HepG2 (cell line): ENCODE measurements around the gene HLA-DPA1. TPM values are rescaled to one million over a fixed set of nuclear protein-coding genes. Genes with fewer than 3 reads are reported as not detected.

Experiments used
- ATAC-seq: fragments of 200-7000 bp; cut with Tn5 transposase; 3 replicates; pipeline ENCODE4 v1.9.1; 2020; ENCODE audit warnings: mild to moderate bottlenecking, moderate library complexity
- BruUV-seq: library from RNA; stranded (reverse); fragments of 400-500 nt; replicated peaks from 2 replicates; lab custom pipeline; 2021; lab: Mats Ljungman, UMichigan
- CTCF ChIA-PET: fragments of 300-600 bp; formaldehyde crosslinking; extraction: SDS; loops from one replicate; lab custom pipeline; 2021; ENCODE audit warnings: low total read pairs, inconsistent platforms, low intra/inter-chr PET ratio; lab: Yijun Ruan, JAX
- POLR2A ChIA-PET: fragments of 350-600 bp; sonication (Branson Sonifier 250); formaldehyde crosslinking; loops from one replicate; lab custom pipeline; 2020; ENCODE audit warnings: antibody characterized with exemption, inconsistent platforms; lab: Yijun Ruan, JAX
- DNase-seq: peaks from one replicate; pipeline ENCODE4 v3.0.0-alpha.2; 2015; ENCODE audit warnings: low spot score
- FAIRE-seq: peaks from 3 replicates; lab custom pipeline; 2011; peaks lifted over from hg19 to GRCh38; lab: Jason Lieb, UNC
- H2AFZ ChIP-seq: one replicate; pipeline ENCODE4 v1.6.1; 2011; ENCODE audit warnings: low read length, inconsistent platforms
- H3K27ac ChIP-seq: fragments of 300-600 bp; 3 replicates; pipeline ENCODE4 v1.8.0; 2011; ENCODE audit warnings: mixed run types, mild to moderate bottlenecking, mixed read lengths, low read length, inconsistent platforms; ENCODE audit not compliant: insufficient read depth; ENCODE audit errors: extremely low read length
- H3K27me3 ChIP-seq, 2 experiments: fragments of 200-600 bp in 1 of 2; 2 replicates in 1 of 2; 3 replicates in 1 of 2; pipeline versions ENCODE4 v1.6.0 to v1.8.0; 2011; ENCODE audit warnings: low read length in 2 of 2, mild to moderate bottlenecking in 2 of 2, moderate library complexity in 2 of 2, inconsistent platforms in 1 of 2; ENCODE audit not compliant: insufficient read depth in 2 of 2, control insufficient read depth in 1 of 2
- H3K36me3 ChIP-seq, 2 experiments: fragments of 200-600 bp in 1 of 2; replicated peaks in 1 of 2; 2 replicates in 1 of 2; 3 replicates in 1 of 2; pipeline versions ENCODE4 v1.5.1 to v1.8.0; 2011; ENCODE audit warnings: low read length in 2 of 2, inconsistent platforms in 1 of 2; ENCODE audit not compliant: insufficient read depth in 2 of 2, control insufficient read depth in 1 of 2
- H3K4me1 ChIP-seq: 2 replicates; pipeline ENCODE4 v1.5.1; 2012; ENCODE audit warnings: low read length, inconsistent platforms; ENCODE audit not compliant: insufficient read depth
- H3K4me2 ChIP-seq: 2 replicates; pipeline ENCODE4 v1.6.0; 2011; ENCODE audit warnings: low read depth, low read length, inconsistent platforms
- H3K4me3 ChIP-seq, 3 experiments: fragments of 200-600 bp in 1 of 3; sonication (generic), shearing (Covaris generic) in 1 of 3; replicated peaks in 1 of 3; 2 replicates each; pipeline ENCODE4 v1.5.1; 2011 to 2016; ENCODE audit warnings: low read length in 3 of 3, inconsistent platforms in 2 of 3, low read depth in 2 of 3, mild to moderate bottlenecking in 2 of 3, control low read depth in 1 of 3, mixed read lengths in 1 of 3; ENCODE audit not compliant: insufficient read depth in 1 of 3
- H3K79me2 ChIP-seq: one replicate; pipeline ENCODE4 v1.6.1; 2011; ENCODE audit warnings: low read length, inconsistent platforms; ENCODE audit not compliant: insufficient read depth
- H3K9ac ChIP-seq: 2 replicates; pipeline ENCODE4 v1.6.0; 2011; ENCODE audit warnings: mild to moderate bottlenecking, low read depth, low read length, inconsistent platforms; ENCODE audit not compliant: insufficient read depth
- H3K9me3 ChIP-seq: 2 replicates; pipeline ENCODE4 v1.5.1; 2012; ENCODE audit warnings: mild to moderate bottlenecking, low read length
- H4K20me1 ChIP-seq: 2 replicates; pipeline ENCODE4 v1.6.0; 2011; ENCODE audit warnings: inconsistent platforms, mild to moderate bottlenecking, low read length, moderate library complexity; ENCODE audit not compliant: insufficient read depth
- CHD4 ChIP-seq: fragments of 200-600 bp; sonication (generic); IDR thresholded peaks from 2 replicates; pipeline ENCODE4 v1.7.0; 2017; ENCODE audit warnings: mild to moderate bottlenecking, low read length, borderline replicate concordance
- FIP1L1 ChIP-seq: fragments of 200-400 bp; formaldehyde crosslinking; IDR thresholded peaks from 2 replicates; pipeline ENCODE4 v1.6.1; 2018; ENCODE audit warnings: low read depth, mild to moderate bottlenecking, low read length, moderate library complexity, borderline replicate concordance; ENCODE audit not compliant: insufficient read depth
- FOXC1 ChIP-seq: sonication (generic); formaldehyde crosslinking; IDR thresholded peaks from 2 replicates; pipeline ENCODE4 v1.8.0; 2022; ENCODE audit warnings: mild to moderate bottlenecking, missing genetic modification reagents, borderline replicate concordance
- HDAC1 ChIP-seq: sonication (generic); formaldehyde crosslinking; IDR thresholded peaks from 2 replicates; pipeline ENCODE4 v1.5.1; 2020; ENCODE audit warnings: mild to moderate bottlenecking, missing genetic modification reagents
- HOMEZ ChIP-seq: IDR thresholded peaks from 2 replicates; pipeline ENCODE4 v1.6.1; 2016; ENCODE audit warnings: low read depth
- IRX3 ChIP-seq: sonication (generic); formaldehyde crosslinking; IDR thresholded peaks from 2 replicates; pipeline ENCODE4 v1.8.1; 2023; ENCODE audit warnings: mild to moderate bottlenecking, low read depth, missing genetic modification reagents, borderline replicate concordance
- MYC ChIP-seq: sonication (generic); formaldehyde crosslinking; IDR thresholded peaks from 2 replicates; pipeline ENCODE4 v1.9.0; 2021; ENCODE audit warnings: missing genetic modification reagents, borderline replicate concordance
- PHF21A ChIP-seq: sonication (generic); formaldehyde crosslinking; IDR thresholded peaks from 2 replicates; pipeline ENCODE4 v1.5.0; 2020; ENCODE audit warnings: mild to moderate bottlenecking, missing genetic modification reagents
- SRSF4 ChIP-seq: fragments of 200-400 bp; formaldehyde crosslinking; IDR thresholded peaks from one replicate; pipeline ENCODE4 v1.6.1; 2018; ENCODE audit warnings: mild to moderate bottlenecking, low read depth, low read length, moderate library complexity; ENCODE audit not compliant: poor library complexity, severe bottlenecking
- TBX3 ChIP-seq: fragments of 450-650 bp; IDR thresholded peaks from 2 replicates; pipeline ENCODE4 v1.6.1; 2017; ENCODE audit warnings: antibody characterized with exemption, mild to moderate bottlenecking, inconsistent platforms, borderline replicate concordance
- WIZ ChIP-seq: sonication (generic); formaldehyde crosslinking; IDR thresholded peaks from 2 replicates; pipeline ENCODE4 v1.5.1; 2020; ENCODE audit warnings: mild to moderate bottlenecking, missing genetic modification reagents
- ZBTB7B ChIP-seq: sonication (generic); formaldehyde crosslinking; IDR thresholded peaks from 2 replicates; pipeline ENCODE4 v1.4.0; 2020; ENCODE audit warnings: missing genetic modification reagents
- ZGPAT ChIP-seq: IDR thresholded peaks from 2 replicates; pipeline ENCODE4 v1.6.1; 2016; ENCODE audit warnings: mild to moderate bottlenecking
- ZNF160 ChIP-seq: sonication (generic); formaldehyde crosslinking; IDR thresholded peaks from 2 replicates; pipeline ENCODE4 v1.8.0; 2022; ENCODE audit warnings: mild to moderate bottlenecking, inconsistent platforms, missing genetic modification reagents
- ZNF20 ChIP-seq: sonication (generic); formaldehyde crosslinking; IDR thresholded peaks from 2 replicates; pipeline ENCODE4 v1.4.0; 2020; ENCODE audit warnings: mild to moderate bottlenecking, moderate library complexity, missing genetic modification reagents
- ZNF296 ChIP-seq: sonication (generic); formaldehyde crosslinking; conservative IDR thresholded peaks from 2 replicates; pipeline ENCODE4 v1.5.0; 2020; ENCODE audit warnings: mild to moderate bottlenecking, missing genetic modification reagents
- ZNF543 ChIP-seq: sonication (generic); formaldehyde crosslinking; IDR thresholded peaks from 2 replicates; pipeline ENCODE4 v1.4.0; 2020; ENCODE audit warnings: mild to moderate bottlenecking, missing genetic modification reagents
- ZNF614 ChIP-seq: IDR thresholded peaks from 2 replicates; pipeline ENCODE4 v1.6.1; 2018; ENCODE audit warnings: missing biosample characterization, missing genetic modification reagents, inconsistent platforms, borderline replicate concordance
- WGBS: methylation state at CpG from one replicate; pipeline ENCODE4 v1.1.6; 2017; ENCODE audit warnings: low lambda C conversion rate; 5-methylcytosine and 5-hydroxymethylcytosine counted together
- in situ Hi-C: cut with HindIII; loops from 2 replicates; pipeline ENCODE4 v1.10.0; 2017; ENCODE audit warnings: low pct_unique_long_range_greater_than_20kb; ENCODE audit not compliant: extremely low pct_ligation_motif_present
- intact Hi-C: fragments of 100-400 bp; cut with micrococcal nuclease; formaldehyde crosslinking; loops from one replicate; pipeline ENCODE4 v1.10.0; 2022; ENCODE audit not compliant: unreplicated experiment
- polyA plus RNA-seq, 8 experiments: library from polyadenylated mRNA; depleted of rRNA in 3 of 8; stranded (reverse) in 7 of 8; unstranded in 1 of 8; fragments of >200 nt; fragmentation: Illumina TruSeq in 4 of 8; extraction: Trizol in 4 of 8; gene quantifications; 2 replicates each; pipeline versions ENCODE4 v1.2.1 to v1.2.3, GENCODE V29; 2011 to 2016; ENCODE audit warnings: low read depth in 4 of 8, missing spikeins in 1 of 8, mixed read lengths in 1 of 8; ENCODE audit not compliant: insufficient read depth in 1 of 8
- total RNA-seq, 5 experiments: library from RNA; depleted of rRNA; stranded (reverse); fragments of >200 nt; fragmentation: Illumina TruSeq; extraction: Trizol; gene quantifications; 2 replicates each; pipeline ENCODE4 v1.2.3, GENCODE V29; 2016; ENCODE audit warnings: low read depth in 1 of 5

HLA-DPA1 gene
- total and polyA plus RNA-seq, 2 of the 13 experiments (the other 11 are each of a cell fraction or from before 2014, with no cell fraction given): not detected

DNA sequence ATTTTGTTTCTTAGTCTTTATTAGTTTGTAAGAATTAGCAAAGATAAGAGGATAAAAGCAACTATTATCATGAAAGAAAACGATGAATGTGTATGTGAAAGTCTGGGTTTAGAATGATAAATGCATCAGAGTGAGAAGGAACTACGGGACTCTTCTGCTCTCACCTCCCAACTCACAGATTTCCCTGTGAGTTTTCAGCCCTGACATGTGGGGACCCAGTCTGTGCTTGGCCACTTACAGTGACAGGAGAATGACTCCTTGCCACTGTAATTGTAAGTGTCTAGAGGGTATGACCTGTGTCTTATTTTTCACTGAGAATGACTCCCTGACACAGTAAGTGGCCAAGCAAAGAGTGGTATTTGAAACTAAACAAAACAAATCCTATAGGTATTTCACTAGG is 2.5 kb downstream of the HLA-DPA1 start (continued):
- no peak for TF ChIP-seq HOMEZ (CRISPR knock-in tag)

GRCh38 chr6:33069021-33069738 is 4.3 kb downstream of the HLA-DPA1 start:
- no TSS peak for BruUV-seq

More at GRCh38 chr6:33069021-33069738, 4.3 kb downstream of the HLA-DPA1 start:
- Histone ChIP-seq H3K36me3 (no peaks in the 10 kb centered on the region), H3K79me2 (no peaks in the 10 kb centered on the region), H3K4me1 (no peaks in the 10 kb centered on the region), H3K4me3 (no peak overlapping the region), H4K20me1 (no peaks in the 10 kb centered on the region), H3K27me3 (peaks cover 0 to 16% of the 10 kb centered on the region in 2 experiments; a peak in 3 of 5 replicates), H3K27ac (no peak overlapping the region), H2AFZ (no peak overlapping the region), H3K9me3 (no peaks in the 10 kb centered on the region), H3K4me2 (no peak overlapping the region), H3K9ac (no peak overlapping the region)
- in situ Hi-C loops: no loop called here
- CTCF ChIA-PET: no interaction called here
- TF ChIP-seq IRX3 (CRISPR knock-in tag) (no peak), FIP1L1 (no peak), ZNF543 (CRISPR knock-in tag) (no peak), ZNF160 (CRISPR knock-in tag) (no peak), MYC (CRISPR knock-in tag) (no peak), PHF21A (CRISPR knock-in tag) (no peak), WIZ (CRISPR knock-in tag) (no peak), ZNF20 (CRISPR knock-in tag) (no peak), FOXC1 (no peak), SRSF4 (no peak), ZBTB7B (CRISPR knock-in tag) (no peak), ZNF296 (CRISPR knock-in tag) (no peak), CHD4 (no peak), ZNF614 (CRISPR knock-in tag) (no peak), HDAC1 (CRISPR knock-in tag) (no peak), TBX3 (no peak), ZGPAT (CRISPR knock-in tag) (no peak)
- POLR2A ChIA-PET: no interaction called here
- no peak for DNase-seq
- intact Hi-C loops: no loop called here
- ATAC-seq: peak; percentile 72
- no peak for FAIRE-seq
- WGBS: 21% methylated on average over 10 of the region's 10 CpGs
